RWPE1 (cell line): ENCODE measurements around the gene CNKSR2.

Experiments used
- CTCF ChIA-PET: fragments of 350-600 bp; sonication (Branson Sonifier 250); formaldehyde crosslinking; extraction: SDS; loops from one replicate; lab custom pipeline; 2021; lab: Yijun Ruan, JAX
- POLR2A ChIA-PET: fragments of 400-600 bp; formaldehyde crosslinking; extraction: SDS; loops from one replicate; lab custom pipeline; 2020; ENCODE audit warnings: antibody characterized with exemption; ENCODE audit not compliant: low non-redundant PET; lab: Yijun Ruan, JAX
- DNase-seq: peaks from one replicate; pipeline ENCODE4 v3.0.0; 2012; ENCODE audit warnings: low spot score
- H3K27ac ChIP-seq: fragments of 450-650 bp; 2 replicates; pipeline ENCODE4 v1.5.1; 2017
- CTCF ChIP-seq: fragments of 450-650 bp; conservative IDR thresholded peaks from 2 replicates; pipeline ENCODE4 v1.5.1; 2017; ENCODE audit warnings: low read depth, mild to moderate bottlenecking

CNKSR2 gene

DNA sequence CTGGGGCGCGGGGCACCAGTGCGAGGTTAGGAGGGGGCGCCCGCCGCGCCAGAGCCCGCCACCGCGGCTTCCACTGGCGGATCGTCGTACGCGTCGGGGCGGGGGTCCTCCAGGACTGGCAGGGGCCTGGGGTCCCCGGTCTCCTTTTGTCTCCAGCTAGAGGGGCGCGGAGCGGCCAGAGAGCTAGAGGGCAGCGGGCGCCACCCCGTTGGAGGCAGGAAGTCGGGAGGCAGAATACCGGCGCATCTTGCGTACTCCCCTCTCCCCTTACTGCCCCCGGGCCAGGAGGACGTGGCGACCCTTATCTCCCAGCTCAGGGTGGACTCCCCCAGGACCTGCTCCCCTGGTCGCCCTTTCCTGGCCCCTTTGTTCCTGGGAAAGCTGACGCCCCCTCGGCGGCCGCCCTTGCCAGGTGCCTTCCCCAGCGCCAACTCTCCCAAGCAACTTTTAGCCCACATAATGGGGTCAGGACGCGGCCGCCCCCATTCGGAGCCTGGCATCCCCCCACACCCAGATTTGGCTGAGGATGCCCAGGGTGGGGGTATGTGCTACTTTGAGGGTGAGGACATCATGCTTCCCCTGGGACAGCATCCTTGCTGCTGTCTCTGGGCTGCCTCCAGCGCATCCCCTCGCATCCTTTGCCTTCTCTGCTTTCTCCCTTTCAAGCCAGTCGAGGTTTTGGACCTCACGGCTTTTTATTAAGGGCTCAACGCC is 933 bp downstream of the CNKSR2 start:
- ChIA-PET POLR2A (no interaction called here), CTCF (no interaction called here)
- DNase-seq = no peak
- H3K27ac ChIP-seq = no peak overlapping the region
- no peak for TF ChIP-seq CTCF

DNA sequence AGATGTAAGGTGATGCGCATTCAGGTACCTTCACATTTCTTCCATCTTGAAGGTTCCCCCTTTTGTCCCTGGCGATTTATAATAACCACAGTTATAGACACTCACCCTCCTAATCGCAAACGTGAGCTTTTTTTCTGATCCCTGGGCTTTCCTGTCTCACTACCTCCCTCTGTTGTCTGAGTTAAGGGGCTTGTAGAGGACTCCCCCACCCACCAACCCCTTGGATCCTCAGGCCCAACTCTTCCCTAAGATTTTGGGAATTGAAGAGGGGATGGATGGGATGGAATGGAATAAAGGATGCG is 1.4 kb downstream of the CNKSR2 start:
- CTCF ChIA-PET = no interaction called here
- DNase-seq = no peak
- TF ChIP-seq CTCF = no peak
- POLR2A ChIA-PET = no interaction called here
- H3K27ac ChIP-seq = no peak overlapping the region

DNA sequence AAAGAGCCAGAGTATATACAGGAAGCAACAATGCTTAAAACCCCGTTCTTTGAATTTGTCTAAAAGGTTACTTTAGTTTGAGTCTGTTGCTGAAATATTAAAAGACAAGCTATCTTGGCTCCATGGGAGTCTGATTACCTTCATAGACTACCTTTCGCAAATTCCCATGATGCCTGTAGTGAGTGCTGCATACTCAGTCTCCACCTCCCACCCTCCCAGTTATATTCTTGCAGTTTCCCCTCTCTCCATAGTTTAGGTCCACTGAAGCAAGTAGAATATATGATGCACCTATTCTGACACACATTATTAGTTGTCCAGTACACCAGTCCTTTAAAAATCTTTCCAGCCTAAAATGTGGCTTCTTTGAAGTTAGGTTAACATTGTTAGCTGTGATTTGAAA is 2.4 kb downstream of the CNKSR2 start:
- no peak overlapping the region for H3K27ac ChIP-seq
- ChIA-PET POLR2A (no interaction called here), CTCF (no interaction called here)
- no peak for TF ChIP-seq CTCF
- no peak for DNase-seq

- TF ChIP-seq CTCF = no peak
- H3K27ac ChIP-seq = no peak overlapping the region
- ChIA-PET POLR2A (no interaction called here), CTCF (no interaction called here)
- no peak for DNase-seq
Measured at GRCh38 chrX:21379991-21380390, 5.8 kb downstream of the CNKSR2 start.

DNA sequence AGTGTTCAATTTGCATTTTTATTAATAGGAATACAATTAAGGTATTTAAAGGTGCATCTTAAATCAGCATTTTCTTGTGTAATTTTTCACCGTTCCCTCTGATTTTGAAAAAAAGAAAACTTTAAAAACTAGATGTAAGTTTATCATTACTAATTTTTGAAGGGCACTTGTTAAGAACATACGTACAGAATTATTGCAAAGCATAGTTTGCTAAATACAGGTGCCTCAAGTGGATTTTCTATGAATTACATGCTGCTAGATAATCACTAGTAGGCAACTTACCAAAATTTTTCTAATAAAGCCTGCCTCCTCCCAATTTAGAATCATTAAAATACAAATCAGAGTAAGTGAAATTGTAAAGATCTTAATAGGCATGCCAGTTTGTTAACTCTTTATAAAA is 8.5 kb downstream of the CNKSR2 start:
- DNase-seq = no peak
- H3K27ac ChIP-seq = no peak overlapping the region
- POLR2A ChIA-PET = no interaction called here
- CTCF ChIA-PET = no interaction called here
- no peak for TF ChIP-seq CTCF

GRCh38 chrX:21383546-21383945 is 9.3 kb downstream of the CNKSR2 start:
- no peak overlapping the region for H3K27ac ChIP-seq
- POLR2A ChIA-PET = no interaction called here
- no peak for TF ChIP-seq CTCF
- CTCF ChIA-PET = no interaction called here
- DNase-seq = no peak

GRCh38 chrX:21384178-21384577 is 10.0 kb downstream of the CNKSR2 start:
- POLR2A ChIA-PET = no interaction called here
- CTCF ChIA-PET = no interaction called here
- TF ChIP-seq CTCF = no peak
- no peak overlapping the region for H3K27ac ChIP-seq
- no peak for DNase-seq
